ENCODE data around the gene MALAT1.

MALAT1 gene

GRCh38 chr11:65528819-65529350 is 30.0 kb downstream of the MALAT1 start:
- no peak overlapping the region for H3K4me3 Mint-ChIP-seq
- no peak overlapping the region for H3K27ac Mint-ChIP-seq
- H3K9me3 Mint-ChIP-seq, result no peaks in the 10 kb centered on the region
- H3K36me3 Mint-ChIP-seq, result peaks cover 35 to 47% of the 10 kb centered on the region in 2 donors
- no peak for DNase-seq
- no peaks in the 10 kb centered on the region for H3K27me3 Mint-ChIP-seq
- peaks cover 14 to 32% of the 10 kb centered on the region in 2 donors for H3K4me1 Mint-ChIP-seq
- ATAC-seq (replicated peaks), result no peak

- Mint-ChIP-seq H3K4me3 (no peak overlapping the region), H3K27ac (peak overlapping the region; percentile 5), H3K4me1 (peaks cover 9 to 28% of the 10 kb centered on the region in 2 donors), H3K27me3 (no peaks in the 10 kb centered on the region), H3K36me3 (peaks cover 40 to 51% of the 10 kb centered on the region in 2 donors), H3K9me3 (no peaks in the 10 kb centered on the region)
- ATAC-seq (replicated peaks) (no peak), DNase-seq (no peak)
Observed at GRCh38 chr11:65529475-65530156, 30.8 kb downstream of the MALAT1 start.

- Mint-ChIP-seq H3K4me3 (no peak overlapping the region), H3K36me3 (peaks cover 40 to 55% of the 10 kb centered on the region in 2 donors), H3K27ac (no peak overlapping the region), H3K4me1 (peaks cover 9 to 30% of the 10 kb centered on the region in 2 donors), H3K27me3 (no peaks in the 10 kb centered on the region), H3K9me3 (no peaks in the 10 kb centered on the region)
- ATAC-seq (replicated peaks) (peak; percentile 56 to 57), DNase-seq (no peak)
Observed at GRCh38 chr11:65530157-65530496, 31.3 kb downstream of the MALAT1 start.

DNA sequence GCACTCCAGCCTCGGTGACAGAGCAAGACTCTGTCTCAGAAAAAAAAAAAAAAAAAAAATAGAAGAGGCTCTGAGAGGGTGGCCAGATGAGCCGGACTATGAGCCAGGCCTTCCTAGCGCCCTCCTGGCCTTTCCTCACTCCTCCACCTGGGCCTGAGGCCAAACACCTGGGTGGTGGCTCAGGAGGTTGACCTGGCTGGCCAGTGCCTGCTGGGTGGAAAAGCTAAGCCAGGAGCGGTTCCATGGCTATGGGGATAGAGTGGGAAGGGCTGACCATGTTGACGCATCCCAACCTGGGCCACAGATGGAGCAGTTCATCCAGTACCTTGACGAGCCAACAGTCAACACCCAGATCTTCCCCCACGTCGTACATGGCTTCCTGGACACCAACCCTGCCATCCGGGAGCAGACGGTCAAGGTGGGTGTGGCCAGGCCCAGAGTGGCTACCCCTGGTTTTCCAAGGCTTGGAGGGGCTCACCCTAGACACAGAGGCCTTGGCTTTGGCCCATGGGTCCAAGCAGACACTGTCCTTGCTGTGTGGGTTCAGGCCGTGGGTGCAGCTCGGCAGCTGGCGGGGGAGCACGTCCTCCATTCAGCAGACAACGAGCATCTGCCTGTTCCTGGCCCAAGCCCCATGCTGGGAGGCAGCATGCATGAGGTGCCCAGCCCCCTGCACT is 33.7 kb downstream of the MALAT1 start:
- Mint-ChIP-seq H3K27ac (no peak overlapping the region), H3K4me1 (peaks cover 9 to 17% of the 10 kb centered on the region in 2 donors), H3K4me3 (no peak overlapping the region), H3K27me3 (no peaks in the 10 kb centered on the region), H3K36me3 (peaks cover 45 to 64% of the 10 kb centered on the region in 2 donors), H3K9me3 (no peaks in the 10 kb centered on the region)
- DNase-seq (no peak), ATAC-seq (replicated peaks) (no peak)

- ATAC-seq (replicated peaks) (no peak), DNase-seq (no peak)
- Mint-ChIP-seq H3K9me3 (no peaks in the 10 kb centered on the region), H3K36me3 (peaks cover 41 to 61% of the 10 kb centered on the region in 2 donors), H3K4me1 (peaks cover 6 to 24% of the 10 kb centered on the region in 2 donors), H3K4me3 (no peak overlapping the region), H3K27me3 (no peaks in the 10 kb centered on the region), H3K27ac (peak overlapping the region; percentile 81)
Observed at GRCh38 chr11:65535102-65535501, 36.3 kb downstream of the MALAT1 start.

GRCh38 chr11:65536412-65537295 is 37.8 kb downstream of the MALAT1 start:
- Mint-ChIP-seq H3K4me1 (peaks cover 10 to 37% of the 10 kb centered on the region in 2 donors), H3K9me3 (no peaks in the 10 kb centered on the region), H3K36me3 (peaks cover 33 to 48% of the 10 kb centered on the region in 2 donors), H3K27me3 (no peaks in the 10 kb centered on the region), H3K27ac (peak overlapping the region; percentile 52), H3K4me3 (peak overlapping the region in 1 of 2 donors; percentile 39)
- no peak for DNase-seq
- no peak for ATAC-seq (replicated peaks)

DNA sequence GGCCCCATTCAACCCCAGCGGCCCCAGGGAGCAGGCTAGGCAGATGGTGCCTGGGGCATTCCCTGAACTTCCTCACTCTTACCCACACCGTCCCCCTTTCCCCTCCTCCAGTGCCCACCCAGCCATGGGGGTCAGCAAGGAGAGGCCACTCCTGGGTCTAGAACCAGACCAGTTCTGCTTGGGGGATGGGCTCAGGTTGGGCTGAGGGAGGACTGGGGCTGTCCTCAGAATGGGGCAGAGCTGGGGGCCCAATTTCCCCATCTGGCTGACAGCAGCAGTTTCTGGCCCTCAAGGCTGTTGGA is 38.4 kb downstream of the MALAT1 start:
- Mint-ChIP-seq H3K27me3 (no peaks in the 10 kb centered on the region), H3K27ac (peak overlapping the region; percentile 25), H3K4me1 (peaks cover 13 to 43% of the 10 kb centered on the region in 2 donors), H3K36me3 (peaks cover 29 to 45% of the 10 kb centered on the region in 2 donors), H3K9me3 (no peaks in the 10 kb centered on the region), H3K4me3 (peak overlapping the region; percentile 25 to 55)
- ATAC-seq (replicated peaks), result no peak
- DNase-seq, result no peak

- Mint-ChIP-seq H3K4me3 (peak overlapping the region; percentile 39 to 55), H3K36me3 (peaks cover 32 to 44% of the 10 kb centered on the region in 2 donors), H3K4me1 (peaks cover 15 to 48% of the 10 kb centered on the region in 2 donors), H3K27me3 (no peaks in the 10 kb centered on the region), H3K27ac (peak overlapping the region; percentile 59), H3K9me3 (no peaks in the 10 kb centered on the region)
- no peak for ATAC-seq (replicated peaks)
- no peak for DNase-seq
Observed at GRCh38 chr11:65537620-65538231, 38.9 kb downstream of the MALAT1 start.

DNA sequence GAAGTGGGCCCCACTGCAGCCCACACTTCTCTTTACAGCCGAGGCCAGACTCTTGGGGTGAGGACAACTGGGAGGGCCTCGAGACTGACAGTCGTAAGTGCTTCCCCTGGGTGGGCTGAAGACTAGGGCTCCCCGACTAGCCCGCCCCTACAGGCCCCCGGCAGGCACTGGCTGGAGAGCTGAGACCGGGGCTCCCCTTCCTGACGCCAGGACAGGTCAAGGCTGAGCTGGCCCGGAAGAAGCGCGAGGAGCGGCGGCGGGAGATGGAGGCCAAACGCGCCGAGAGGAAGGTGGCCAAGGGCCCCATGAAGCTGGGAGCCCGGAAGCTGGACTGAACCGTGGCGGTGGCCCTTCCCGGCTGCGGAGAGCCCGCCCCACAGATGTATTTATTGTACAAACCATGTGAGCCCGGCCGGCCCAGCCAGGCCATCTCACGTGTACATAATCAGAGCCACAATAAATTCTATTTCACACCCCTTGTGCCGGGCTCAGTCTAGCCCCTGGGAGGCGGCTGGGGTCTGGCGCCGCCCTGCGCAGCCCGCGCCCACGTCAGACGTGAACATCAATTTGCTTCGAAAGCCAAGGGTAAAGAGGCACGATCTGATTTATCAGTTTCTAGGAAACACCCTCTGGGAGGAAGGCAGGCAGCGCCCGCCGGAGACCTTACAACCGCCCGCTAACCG is 39.5 kb downstream of the MALAT1 start:
- Mint-ChIP-seq H3K27ac (peak overlapping the region; percentile 59), H3K36me3 (peaks cover 28 to 43% of the 10 kb centered on the region in 2 donors), H3K4me1 (peaks cover 18 to 49% of the 10 kb centered on the region in 2 donors), H3K9me3 (no peaks in the 10 kb centered on the region), H3K4me3 (peak overlapping the region; percentile 39), H3K27me3 (no peaks in the 10 kb centered on the region)
- no peak for DNase-seq
- no peak for ATAC-seq (replicated peaks)

- H3K4me3 Mint-ChIP-seq, result peak overlapping the region; percentile 41 to 88
- H3K36me3 Mint-ChIP-seq, result peaks cover 24 to 44% of the 10 kb centered on the region in 2 donors
- DNase-seq (no peak), ATAC-seq (replicated peaks) (no peak)
- peak overlapping the region; percentile 62 for H3K27ac Mint-ChIP-seq
- no peaks in the 10 kb centered on the region for H3K9me3 Mint-ChIP-seq
- H3K27me3 Mint-ChIP-seq, result no peaks in the 10 kb centered on the region
- H3K4me1 Mint-ChIP-seq, result peaks cover 23 to 54% of the 10 kb centered on the region in 2 donors
Observed at GRCh38 chr11:65538915-65539743, 40.3 kb downstream of the MALAT1 start.

DNA sequence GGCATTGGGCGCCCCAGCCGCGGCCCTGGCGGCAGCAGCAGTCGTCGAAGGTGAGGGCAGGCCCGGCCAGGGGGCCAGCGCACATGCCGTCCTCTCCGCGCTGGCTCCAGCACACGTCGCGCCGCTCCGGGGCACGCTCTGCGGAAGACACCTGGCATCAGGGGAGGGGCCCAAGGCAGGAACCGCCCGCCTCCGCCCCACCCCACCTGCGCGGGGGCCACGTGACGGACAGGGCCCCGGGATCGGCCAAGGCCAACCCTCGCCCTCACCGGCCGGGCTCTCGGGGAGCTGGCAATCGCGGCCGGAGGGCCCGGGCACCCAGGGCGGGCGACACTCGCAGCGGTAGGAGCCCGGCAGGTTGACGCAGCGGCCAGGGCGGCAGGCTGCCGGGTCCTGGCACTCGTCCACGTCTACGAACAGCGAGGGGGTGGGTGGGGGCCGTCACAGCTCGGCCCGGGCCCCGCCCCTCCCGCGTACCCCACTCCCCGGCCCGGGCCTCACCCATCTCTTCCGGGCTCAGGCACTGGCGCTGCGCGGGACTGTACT is 41.0 kb downstream of the MALAT1 start:
- H3K27me3 Mint-ChIP-seq, result no peaks in the 10 kb centered on the region
- peak overlapping the region; percentile 96 for H3K27ac Mint-ChIP-seq
- H3K4me3 Mint-ChIP-seq, result peak overlapping the region; percentile 88
- H3K4me1 Mint-ChIP-seq, result peaks cover 28 to 56% of the 10 kb centered on the region in 2 donors
- peaks cover 23 to 39% of the 10 kb centered on the region in 2 donors for H3K36me3 Mint-ChIP-seq
- no peaks in the 10 kb centered on the region for H3K9me3 Mint-ChIP-seq
- DNase-seq (no peak), ATAC-seq (replicated peaks) (peak; percentile 80 to 81)

GRCh38 chr11:65540290-65541092 is 41.6 kb downstream of the MALAT1 start:
- Mint-ChIP-seq H3K4me1 (peaks cover 34 to 61% of the 10 kb centered on the region in 2 donors), H3K27ac (peak overlapping the region; percentile 96), H3K27me3 (no peaks in the 10 kb centered on the region), H3K9me3 (no peaks in the 10 kb centered on the region), H3K36me3 (peaks cover 20 to 34% of the 10 kb centered on the region in 2 donors), H3K4me3 (peak overlapping the region; percentile 88)
- DNase-seq (peak; percentile 88), ATAC-seq (replicated peaks) (peak; percentile 74 to 87)
